Ecto neural progenitor cell (in vitro differentiated cells): ENCODE results near the gene COG4.
"Not testable (repeated sequence)": the region's sequence is repeated elsewhere in the genome, so short reads cannot be mapped to it uniquely, and the experiment has no call there.

ENCODE experiments used
- DNase-seq: peaks from one replicate; pipeline ENCODE4 v3.0.0-alpha.2; 2018; ENCODE audit warnings: low spot score

The COG4 gene

DNA sequence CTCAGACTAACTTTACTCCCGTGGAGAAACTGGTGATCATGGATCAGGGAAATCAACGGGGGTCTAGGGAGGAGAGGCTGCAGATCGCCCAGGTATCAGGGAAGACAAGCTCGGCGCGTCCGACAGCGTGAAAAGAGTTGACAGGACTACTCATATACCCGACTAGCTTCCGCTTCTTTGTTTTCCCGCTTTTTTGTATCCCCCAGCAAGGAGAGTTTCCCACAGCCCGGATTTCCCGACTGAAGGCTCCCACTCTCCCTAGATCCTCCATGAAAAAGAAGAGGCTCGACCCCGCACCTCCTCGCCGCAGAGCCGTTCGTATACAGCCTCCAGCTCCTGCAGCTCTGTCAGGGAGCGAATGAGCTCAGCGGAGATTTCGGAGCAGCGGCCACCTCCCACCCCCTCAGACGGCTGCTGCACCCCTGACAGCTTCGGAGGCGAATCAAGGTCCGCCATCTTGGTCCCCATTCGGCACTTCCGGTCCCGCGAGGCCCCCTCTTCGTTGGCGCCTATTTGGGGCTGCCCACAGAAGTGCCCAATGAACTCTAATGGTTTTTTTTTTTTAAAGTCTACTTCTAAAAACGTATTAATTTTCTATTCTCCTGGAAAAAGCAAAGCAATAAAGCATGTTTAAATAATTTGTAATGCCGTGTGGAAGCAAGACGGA is at the start of gene COG4:
COG4 (minus strand) TSS at position 479 of the 667 bp plus-strand sequence; CDS start at position 468, 11 bp downstream.
- DNase-seq: peak; percentile 90

DNA sequence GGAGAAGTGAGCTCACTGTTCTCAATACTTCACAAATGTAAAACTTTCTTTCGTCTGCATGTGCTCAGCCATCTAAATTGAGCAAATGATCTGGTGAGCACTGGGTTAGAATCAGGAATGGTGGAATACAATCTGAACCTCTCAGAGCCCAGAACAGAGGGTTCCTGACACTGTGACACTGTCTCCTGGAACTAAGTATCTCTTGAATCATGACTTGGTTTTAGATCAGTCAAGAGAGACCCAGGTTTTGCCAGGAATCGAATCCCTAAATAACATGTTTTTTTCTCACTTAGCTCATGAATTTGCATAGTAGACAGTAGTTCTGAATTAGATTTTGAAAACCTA is 49.5 kb upstream of the COG4 start:
- DNase-seq: no peak

DNA sequence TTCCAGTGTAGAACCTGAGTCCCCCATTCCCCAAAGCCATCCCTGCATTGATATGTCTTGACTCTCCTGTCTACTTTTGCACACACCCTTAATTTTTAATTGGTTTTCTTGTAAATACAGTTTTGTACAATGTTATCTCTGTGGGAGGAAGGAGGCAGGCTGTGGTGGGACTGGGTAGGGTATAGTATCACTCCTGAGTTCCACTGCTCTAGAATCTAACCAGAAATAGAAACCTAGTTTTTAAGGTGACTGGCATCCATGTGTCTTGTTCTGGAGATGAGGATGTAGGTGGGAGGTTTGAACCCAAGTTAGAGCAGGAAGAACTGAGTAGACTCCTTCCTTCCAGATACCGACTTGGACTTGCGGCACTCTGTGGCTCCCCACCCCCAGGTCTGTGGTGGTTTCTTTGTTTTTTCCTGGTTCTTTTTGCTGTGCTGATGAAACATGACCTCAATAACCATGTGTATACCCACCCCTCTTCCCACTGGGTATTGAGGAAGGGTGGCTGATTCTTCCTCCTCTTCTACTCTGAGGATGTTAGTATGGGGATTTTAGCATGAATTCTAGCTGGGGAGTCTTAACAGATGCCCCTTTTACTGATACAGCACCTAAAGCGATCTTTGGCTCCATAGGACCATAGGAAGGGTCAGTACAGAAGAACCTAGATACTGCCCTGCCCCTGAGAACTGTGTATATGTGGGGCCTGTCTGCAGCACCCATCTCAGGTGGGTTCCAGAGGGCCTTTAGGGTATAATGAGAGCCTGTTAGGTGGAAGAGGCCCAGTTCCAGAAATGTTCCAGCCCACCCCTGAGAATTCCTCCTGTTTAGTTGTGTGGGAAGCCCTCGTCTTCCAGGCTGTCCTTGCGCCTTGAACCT is 48.9 kb upstream of the COG4 start:
- no peak for DNase-seq

DNA sequence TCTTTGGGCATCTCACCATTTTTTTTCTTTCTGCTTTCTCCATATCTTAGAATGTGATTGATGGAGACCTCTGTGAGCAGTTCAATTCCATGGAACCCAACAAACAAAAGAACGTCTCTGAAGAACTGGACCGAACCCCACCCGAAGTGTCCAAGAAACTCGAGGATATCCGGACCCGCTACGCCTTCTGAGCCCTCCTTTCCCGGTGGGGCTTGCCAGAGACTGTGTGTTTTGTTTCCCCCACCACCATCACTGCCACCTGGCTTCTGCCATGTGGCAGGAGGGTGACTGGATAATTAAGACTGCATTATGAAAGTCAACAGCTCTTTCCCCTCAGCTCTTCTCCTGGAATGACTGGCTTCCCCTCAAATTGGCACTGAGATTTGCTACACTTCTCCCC is 48.3 kb upstream of the COG4 start:
- no peak for DNase-seq

DNA sequence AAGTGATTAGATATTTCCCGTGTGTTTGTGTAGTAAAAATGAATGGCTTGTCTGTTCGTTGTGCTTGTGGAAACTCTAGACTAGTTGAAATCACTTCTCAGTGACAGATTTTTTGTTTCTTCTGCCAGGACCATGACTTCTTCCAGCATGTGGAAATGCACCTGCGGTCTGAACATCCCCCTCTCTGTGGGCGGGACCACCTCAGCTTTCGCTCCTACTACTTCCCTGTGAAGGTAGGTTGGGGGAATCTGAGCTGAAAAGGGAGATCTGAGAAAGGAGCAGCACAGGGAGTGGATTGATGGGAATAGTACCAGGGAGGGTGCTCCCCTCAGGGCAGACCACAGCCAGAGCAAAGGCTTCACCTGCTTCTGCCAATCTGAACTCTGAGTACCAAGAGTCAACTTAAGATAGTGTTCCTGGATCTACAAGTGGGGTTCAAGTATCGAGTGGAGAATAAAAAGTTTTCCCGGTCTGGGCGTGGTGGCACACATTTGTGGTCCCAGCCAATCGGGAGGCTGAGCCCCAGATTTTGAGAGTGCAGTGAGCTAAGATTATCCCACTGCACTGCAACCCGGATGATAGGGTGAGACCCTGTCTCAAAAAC is 47.7 kb upstream of the COG4 start:
- DNase-seq: no peak

DNA sequence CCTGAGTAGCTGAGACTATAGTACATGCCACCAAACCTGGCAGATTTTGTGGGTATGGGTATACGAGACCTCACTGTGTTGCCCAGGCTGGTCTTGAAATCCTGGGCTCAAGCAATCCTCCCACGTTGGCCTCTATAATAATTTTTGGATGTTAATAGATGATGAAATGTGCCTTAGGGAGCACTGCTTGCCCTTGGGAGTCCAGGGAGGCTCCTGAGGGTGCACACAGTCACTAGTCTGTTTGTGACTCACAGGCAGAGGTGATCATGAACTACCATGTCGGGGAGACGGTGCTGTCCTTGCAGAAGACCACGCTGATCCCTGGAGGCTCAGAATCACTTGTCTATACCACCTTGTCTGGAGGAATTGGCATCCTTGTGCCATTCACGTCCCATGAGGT is 46.4 kb upstream of the COG4 start:
- DNase-seq: no peak

DNA sequence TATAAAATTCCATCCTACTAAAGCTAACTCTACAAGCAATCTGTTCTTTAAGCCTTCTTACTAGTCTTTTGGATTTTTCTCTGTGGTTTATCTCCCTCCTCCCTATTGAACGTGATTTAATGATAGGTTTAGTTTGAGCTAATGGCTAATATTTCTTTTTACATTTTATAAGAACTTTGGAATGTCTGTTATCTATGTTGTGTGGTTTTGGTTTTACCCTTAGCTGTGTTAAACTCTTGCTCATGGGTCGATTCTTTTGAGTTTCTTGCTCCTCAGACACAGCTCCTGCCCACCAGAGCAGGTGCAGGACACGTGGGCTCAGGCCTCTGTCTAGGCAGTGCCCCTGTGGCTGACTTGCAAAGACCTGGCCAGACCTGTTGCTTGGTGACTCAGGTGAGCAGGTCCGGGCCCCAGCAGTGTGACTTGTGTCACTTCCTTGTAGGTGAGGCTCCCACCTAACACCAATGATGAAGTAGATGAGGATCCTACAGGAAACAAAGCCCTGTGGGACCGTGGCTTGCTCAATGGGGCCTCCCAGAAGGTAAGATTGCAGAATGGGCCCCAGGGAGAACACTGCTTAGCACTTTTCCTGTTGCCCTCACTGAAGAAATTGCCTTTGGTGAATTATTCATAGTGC is 45.4 kb upstream of the COG4 start:
- DNase-seq: no peak

DNA sequence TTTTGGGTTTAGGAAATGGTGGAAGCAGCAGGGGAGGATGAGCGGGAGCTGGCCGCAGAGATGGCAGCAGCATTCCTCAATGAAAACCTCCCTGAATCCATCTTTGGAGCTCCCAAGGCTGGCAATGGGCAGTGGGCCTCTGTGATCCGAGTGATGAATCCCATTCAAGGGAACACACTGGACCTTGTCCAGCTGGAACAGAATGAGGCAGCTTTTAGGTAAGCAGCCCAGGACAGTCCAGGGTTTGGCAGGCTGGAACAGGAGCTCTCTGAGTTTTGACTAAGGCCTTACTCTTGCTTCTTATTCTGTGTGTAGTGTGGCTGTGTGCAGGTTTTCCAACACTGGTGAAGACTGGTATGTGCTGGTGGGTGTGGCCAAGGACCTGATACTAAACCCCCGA is 41.7 kb upstream of the COG4 start:
- DNase-seq: no peak

DNA sequence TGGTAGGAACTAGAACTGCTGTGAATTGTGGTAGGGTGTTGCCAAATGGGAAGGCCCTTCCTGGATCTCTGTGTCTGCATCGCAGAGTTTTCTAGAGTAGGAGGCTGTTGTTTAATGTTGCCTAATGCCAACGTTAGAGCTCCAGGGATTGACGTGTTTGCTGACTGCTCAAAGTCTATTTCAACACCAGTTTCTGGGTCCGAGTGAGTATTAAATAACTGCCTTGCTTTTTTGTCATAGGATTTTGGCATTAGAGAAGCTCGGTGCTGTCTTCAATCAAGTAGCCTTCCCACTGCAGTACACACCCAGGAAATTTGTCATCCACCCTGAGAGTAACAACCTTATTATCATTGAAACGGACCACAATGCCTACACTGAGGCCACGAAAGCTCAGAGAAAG is 40.3 kb upstream of the COG4 start:
- no peak for DNase-seq

DNA sequence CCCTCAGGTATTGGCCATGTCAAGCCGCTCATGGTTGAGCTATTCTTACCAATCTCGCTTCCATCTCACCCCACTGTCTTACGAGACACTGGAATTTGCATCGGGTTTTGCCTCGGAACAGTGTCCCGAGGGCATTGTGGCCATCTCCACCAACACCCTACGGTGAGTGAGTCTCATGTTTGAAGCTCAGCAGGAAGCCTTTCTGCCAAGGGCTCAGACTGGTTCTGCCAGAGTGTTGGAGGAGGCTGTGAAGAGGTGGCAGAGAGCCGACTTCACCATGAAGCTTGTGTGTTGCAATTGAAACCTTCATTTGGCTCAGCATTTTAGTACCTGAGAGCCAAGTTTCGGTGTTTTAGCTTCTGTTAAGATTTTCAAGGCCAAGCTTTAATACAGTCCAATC is 38.3 kb upstream of the COG4 start:
- DNase-seq: no peak

DNA sequence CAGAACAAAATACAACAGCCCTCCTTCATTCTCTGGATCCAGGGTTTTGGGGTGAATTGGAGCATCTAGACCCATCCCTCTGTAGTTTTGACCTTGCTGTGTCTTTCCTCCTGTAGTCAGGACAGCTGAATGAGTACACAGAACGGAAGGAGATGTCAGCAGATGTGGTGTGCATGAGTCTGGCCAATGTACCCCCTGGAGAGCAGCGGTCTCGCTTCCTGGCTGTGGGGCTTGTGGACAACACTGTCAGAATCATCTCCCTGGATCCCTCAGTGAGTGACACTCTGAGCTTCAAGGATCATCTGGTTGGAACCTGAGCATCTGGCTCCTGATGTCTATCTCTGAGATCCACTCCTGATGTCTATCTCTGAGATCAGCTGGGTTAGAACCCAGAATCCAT is 32.7 kb upstream of the COG4 start:
- DNase-seq: no peak

DNA sequence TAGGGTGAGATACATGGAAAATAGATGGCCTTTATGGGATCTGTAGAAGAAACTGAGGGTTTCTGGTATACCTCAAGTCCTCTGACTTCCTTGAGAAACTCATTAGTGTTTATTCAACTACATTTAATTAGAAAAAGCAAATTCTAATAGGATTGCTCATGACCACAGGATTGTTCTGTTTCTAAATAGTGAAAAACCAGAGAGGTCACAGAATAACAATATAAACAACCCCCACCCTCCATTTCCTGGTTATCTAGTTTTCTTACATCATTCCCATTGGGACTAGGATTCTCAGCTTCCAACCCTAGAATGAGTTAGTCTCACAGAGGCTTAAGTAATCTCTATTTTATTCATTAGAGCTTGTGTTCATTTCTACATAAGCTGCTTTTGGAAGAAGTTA is 30.3 kb upstream of the COG4 start:
- DNase-seq: no peak

DNA sequence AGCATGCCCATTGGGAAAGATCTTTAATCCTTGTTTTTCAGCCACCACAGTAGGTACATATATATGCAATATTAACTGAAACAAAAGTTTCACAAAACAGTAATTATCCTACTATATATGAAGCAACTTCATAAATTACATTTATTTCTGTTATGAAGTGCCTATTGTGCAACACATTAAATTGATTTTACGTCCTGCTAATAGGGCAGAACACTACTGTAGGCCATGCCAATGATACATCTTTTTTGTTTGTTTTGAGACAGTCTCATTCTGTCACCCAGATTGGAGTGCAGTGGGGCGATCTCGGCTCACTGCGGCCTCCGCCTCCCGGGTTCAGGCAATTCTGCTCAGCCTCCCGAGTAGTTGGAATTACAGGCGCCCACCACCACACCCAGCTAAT is 29.3 kb upstream of the COG4 start:
- DNase-seq: no peak

DNA sequence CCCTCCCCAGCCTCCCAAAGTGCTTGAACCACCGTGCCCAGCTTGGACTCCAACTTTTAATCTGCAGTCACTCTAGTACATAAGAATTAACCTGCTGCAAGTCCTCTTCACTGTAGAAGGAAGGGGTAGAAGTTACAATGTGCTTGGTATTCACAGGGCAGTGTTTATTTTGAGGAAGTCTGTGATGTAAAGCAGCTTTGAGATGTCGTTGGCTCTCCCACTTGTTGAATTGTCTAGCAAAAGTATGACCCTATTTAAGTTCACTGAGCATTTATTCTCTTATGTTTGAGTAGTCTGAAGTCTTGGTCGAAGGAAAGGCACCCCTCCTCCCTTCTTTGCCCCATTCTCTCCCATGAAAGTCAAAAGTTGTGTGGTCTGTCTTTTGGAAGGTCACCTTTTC is 28.4 kb upstream of the COG4 start:
- DNase-seq: no peak

DNA sequence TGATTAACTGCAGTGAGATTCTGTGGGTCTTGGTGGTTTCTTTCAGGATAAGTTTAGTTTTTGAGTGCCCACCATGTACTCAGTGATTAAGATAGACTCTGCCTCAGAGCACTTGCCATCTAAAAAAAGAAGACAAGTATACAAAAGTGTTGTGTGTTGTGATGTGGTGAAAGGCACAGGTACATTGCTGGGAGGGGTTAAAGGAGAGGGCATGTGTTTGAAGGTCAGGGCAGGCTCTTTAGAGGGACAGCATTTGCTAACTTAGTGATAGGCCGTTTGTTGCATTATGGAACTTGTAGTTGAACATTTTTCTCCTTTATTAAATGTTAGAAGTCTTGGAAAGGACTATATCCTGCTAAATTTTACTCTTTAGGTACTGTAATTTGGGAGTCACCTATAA is 26.7 kb upstream of the COG4 start:
- DNase-seq: no peak

DNA sequence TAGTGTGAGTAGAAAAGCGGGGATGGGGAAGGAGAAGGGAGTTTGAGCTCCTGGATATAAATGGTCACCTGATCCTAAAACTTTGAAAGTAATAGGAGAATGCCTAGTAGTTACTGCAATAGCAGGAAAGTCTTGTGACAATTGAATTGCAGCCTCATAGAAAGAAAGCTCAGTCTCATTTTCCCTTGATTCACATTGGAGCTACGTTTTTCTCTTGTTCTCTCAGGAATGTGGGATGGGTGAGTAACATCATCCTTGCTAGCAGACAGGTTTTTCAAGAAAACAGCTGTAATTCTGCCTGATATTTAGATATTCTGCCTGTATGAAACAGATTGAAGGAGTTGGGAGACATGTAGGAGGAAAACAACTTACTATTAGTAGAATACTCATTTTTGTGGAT is 25.6 kb upstream of the COG4 start:
- no peak for DNase-seq

DNA sequence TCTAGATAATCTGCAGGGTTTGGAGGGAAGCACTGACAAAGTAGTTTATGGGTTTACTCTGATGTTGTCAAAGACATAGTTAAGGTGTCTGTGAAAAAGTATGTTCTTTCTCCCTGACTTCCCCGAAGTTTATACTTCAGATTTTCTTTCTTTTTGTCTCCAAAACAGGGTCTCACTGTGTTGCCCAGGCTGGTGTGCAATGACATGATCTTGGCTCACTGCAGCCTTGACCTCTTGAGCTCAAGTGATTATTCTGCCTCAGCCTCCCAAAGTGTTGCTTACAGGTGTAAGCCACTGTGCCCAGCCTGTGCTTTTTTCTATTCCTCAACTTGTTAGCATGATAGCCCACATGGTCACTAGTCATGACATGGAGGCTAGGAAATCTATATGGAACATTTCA is 21.2 kb upstream of the COG4 start:
- DNase-seq: no peak

DNA sequence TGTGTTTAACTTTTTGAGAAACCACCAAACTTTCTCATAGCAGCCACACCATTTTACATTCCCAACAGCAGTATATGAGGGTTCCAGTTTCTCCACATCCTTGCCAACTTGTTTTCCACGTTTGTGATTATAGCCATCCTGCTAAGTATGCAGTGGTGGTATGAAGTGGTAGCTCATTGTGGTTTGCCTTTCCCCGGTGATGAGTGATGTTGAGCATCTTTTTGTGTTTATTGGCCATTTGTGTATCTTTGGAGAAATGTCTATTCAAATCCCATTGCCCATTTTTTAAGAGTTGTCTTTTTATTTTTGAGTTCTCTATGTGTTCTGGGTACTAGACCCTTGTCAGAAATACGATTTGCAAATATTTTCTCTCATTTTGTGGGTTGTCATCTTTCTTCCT is 17.6 kb upstream of the COG4 start:
- no peak for DNase-seq

DNA sequence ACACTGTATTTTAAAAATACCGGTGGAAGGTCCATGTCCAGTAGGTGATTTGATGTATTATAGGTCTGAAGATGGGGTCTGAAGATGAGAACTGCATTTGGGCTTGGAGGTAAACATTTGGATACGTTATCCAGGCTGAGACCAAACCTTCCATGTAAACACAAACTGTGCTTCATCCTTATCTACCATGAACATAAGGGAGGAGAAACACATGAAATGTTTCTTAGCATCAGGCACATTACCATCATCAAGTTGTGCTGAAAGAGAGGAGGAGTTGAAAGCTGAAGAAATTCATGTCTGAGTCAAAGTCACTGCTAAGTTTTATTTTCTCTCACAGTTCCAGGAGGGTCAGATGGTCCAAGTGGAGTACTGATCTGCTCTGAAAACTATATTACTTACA is 11.6 kb upstream of the COG4 start:
- DNase-seq: no peak

DNA sequence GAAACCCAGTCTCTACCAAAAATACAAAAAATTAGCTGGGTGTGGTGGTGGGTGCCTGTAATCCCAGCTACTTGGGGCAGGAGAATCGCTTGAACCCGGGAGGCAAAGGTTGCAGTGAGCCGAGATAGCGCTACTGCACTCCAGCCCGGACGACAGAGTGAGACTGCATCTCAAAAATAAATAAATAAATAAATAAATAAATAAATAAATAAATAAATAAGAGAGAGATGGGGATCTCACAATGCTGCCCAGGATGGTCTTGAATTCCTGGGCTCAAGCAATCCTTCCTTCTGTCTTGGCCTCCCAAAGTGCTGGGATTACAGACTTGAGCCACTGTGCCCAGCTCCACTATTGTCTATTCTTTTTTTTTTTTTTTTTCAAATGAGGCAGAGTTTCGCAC is 6.6 kb upstream of the COG4 start:
- not testable (repeated sequence) for DNase-seq

DNA sequence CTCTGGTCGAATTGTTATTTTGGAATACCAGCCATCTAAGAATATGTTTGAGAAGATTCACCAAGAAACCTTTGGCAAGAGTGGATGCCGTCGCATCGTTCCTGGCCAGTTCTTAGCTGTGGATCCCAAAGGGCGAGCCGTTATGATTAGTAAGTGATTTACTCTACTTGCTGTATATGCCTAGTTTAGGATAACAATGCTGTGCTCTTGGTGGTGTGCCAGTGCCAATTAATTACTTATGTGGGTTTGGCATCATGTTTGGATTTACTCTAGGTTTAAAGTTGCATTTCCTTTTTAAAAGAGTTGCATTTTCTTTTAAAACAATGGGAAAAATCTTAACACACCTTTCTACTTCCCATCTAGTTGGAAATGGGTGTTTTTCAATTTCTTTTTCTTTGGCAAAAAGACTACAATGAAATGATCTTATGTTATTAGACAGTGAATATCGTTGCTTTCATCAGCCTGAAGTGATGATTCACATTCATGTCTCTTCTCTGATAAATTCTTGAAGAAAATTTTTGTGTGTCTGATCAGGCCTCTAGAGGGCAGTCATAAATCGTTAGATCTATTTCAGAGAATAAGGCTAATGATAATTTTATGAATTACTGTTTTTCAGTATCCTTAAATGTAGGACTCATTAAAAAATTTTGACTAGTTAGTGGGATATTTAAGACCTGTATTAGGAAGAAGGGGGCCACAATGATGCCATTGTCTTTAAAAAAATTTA is 5.9 kb upstream of the COG4 start:
- DNase-seq: no peak

DNA sequence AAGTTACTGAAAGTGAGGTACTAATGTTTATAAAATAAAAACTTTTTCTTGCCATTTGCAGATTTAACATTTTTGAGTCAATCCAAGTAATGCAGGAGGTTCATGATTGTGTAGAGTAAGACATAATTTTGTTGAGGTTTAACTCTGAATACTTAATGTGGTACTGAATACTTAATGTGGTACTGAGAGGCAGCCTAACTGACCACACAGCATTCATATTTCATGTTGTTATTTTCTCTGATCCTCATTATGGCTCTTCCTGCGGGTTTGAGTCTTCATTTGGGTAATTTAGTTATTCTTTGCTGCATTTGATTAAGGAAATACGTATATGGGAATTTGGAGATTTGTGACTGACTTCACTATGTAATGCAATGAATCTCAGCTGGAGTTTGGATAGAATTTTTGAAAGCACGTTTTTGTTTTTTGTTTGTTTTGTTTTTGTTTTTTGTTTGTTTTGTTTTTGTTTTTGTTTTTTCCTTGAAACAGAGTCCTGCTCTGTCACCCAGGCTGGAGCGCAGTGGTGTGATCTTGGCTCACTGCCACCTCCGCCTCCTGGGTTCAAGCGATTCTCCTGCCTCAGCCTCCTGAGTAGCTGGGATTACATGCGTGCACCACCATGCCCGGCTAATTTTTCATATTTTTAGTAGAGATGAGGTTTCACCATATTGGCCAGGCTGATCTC is 4.1 kb upstream of the COG4 start:
- DNase-seq: no peak
